NCI-H1436 treated with DMSO at 0.1 percent for 48 hours (cell line): ENCODE results near the gene NPR1.
"Not testable (repeated sequence)": the region's sequence is repeated elsewhere in the genome, so short reads cannot be mapped to it uniquely, and the experiment has no call there.

Experiments
- DNase-seq: peaks from one replicate; lab custom pipeline; 2025; lab: John Stamatoyannopoulos, UW

Gene NPR1

DNA sequence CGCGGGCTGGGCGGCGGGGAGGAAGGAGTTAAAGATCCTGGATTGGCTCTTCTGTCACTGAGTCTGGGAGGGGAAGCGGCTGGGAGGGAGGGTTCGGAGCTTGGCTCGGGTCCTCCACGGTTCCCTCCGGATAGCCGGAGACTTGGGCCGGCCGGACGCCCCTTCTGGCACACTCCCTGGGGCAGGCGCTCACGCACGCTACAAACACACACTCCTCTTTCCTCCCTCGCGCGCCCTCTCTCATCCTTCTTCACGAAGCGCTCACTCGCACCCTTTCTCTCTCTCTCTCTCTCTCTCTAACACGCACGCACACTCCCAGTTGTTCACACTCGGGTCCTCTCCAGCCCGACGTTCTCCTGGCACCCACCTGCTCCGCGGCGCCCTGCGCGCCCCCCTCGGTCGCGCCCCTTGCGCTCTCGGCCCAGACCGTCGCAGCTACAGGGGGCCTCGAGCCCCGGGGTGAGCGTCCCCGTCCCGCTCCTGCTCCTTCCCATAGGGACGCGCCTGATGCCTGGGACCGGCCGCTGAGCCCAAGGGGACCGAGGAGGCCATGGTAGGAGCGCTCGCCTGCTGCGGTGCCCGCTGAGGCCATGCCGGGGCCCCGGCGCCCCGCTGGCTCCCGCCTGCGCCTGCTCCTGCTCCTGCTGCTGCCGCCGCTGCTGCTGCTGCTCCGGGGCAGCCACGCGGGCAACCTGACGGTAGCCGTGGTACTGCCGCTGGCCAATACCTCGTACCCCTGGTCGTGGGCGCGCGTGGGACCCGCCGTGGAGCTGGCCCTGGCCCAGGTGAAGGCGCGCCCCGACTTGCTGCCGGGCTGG lies at the start of gene NPR1:
NPR1 (plus strand) TSS at position 170 of the 818 bp plus-strand sequence; CDS start at position 591, 421 bp downstream.
- no peak for DNase-seq

DNA sequence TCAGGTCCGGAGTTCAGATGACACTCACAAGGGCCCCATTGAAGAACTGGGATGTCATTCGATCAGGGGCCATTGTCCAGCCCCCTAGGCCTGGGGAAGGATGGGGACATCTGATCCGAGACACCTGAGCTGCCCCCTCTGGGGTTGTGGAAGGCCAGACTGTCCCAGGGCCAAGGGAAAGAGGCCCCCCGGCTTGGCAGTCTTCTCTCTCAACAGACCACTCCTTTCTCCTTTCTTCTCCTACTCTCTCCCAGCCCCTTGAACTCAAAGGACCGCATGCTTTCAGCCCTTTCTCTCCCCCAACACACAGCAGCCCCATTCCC lies 49.2 kb upstream of the NPR1 start:
- DNase-seq: no peak

DNA sequence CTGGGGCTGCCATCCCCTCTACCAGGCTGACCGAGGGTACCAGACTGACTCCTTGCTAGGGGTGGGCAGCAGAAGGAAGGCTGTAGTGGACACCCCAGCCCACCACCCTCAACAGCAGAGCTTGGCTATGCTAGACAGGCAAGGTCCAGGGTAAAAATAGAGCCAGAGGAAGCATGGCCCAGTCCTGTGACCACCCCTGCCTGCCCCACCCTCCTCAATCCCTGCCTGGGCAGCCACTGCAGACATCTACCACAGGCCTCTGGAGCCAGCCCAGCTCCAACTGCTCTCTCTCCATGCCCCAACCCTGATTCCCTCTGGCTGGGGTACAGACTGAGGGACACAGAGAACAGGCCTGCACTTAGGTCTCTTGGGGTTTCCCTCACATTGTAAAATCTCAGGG lies 48.5 kb upstream of the NPR1 start:
- DNase-seq: no peak

DNA sequence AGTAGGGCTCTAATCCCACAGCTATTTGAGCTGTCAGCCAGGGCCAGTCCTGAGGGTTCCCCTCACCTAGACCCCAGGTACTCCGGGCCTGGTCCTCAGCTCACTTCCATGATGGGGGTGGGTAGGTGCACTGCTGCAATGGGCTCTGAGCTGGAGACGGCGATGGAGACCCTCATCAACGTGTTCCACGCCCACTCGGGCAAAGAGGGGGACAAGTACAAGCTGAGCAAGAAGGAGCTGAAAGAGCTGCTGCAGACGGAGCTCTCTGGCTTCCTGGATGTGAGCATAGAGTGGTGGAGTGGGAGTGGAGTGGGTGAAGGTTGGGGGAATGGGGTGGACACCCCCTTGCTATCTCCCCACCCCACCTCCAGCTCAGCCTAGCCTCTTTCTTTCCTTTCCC lies 48.1 kb upstream of the NPR1 start:
- DNase-seq: no peak

DNA sequence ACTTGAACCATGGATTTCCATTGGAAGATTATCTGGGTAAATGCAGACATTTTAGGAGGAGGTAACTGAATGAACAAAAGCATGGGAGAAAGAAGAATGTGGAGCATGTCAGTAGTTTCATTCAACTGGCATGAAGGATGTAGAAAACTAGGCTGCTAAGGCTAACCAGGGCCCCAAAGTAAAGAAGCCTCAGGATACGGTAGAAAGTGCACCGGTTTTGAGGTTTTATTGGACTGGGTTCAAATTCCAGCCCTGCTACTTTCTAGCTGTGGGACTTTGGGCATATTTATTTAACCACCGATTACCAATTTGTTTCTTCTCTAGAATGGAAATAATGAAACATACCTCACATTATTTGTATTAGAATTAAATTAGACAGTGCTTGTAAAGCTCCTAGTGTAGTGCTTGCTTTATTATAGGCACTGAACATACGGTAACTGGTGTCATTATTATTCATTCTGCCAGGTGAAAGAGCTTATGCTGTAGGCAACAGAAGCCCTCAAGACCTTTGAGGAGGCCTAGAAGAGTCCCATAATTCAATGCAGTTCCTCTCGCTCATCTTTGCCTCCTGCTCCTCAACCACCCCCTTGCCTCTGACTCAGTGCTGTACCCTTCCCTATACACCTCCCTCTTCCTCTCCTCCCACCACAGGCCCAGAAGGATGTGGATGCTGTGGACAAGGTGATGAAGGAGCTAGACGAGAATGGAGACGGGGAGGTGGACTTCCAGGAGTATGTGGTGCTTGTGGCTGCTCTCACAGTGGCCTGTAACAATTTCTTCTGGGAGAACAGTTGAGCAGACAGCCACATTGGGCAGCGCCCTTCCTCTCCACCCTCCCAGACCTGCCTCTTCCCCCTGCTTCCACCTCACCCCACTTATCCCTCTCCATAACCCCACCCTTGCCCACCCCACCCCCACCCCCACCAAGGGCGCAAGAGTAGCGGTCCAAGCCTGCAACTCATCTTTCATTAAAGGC lies 47.2 kb upstream of the NPR1 start:
- no peak for DNase-seq

DNA sequence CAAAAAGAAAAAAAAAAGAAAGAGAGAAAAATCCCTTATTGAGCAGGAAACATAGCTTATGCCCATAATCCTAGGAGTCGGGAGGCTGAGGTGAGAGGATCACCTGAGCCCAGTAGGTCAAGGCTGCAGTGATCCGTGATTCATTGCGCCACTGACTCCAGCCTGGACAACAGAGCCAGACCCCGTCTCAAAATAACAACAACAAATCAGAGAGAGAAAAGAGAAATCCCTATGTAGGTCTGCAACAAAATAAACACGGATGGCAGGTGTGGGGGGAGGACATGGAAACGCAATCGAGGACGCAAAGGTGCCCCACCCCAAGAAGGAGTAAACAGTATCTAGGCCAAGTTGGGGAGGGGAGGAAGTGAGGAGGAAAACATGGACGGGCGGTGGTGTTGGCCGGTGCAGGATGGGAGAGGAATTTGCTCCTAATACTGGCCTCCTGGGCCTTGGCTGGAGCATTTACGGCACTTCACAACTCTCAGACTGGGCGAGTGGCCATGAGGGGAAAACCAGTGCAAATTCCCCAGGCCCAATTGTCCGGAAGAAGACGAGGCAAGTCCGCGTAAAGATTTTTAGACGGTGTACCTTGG lies 45.2 kb upstream of the NPR1 start:
- no peak for DNase-seq

DNA sequence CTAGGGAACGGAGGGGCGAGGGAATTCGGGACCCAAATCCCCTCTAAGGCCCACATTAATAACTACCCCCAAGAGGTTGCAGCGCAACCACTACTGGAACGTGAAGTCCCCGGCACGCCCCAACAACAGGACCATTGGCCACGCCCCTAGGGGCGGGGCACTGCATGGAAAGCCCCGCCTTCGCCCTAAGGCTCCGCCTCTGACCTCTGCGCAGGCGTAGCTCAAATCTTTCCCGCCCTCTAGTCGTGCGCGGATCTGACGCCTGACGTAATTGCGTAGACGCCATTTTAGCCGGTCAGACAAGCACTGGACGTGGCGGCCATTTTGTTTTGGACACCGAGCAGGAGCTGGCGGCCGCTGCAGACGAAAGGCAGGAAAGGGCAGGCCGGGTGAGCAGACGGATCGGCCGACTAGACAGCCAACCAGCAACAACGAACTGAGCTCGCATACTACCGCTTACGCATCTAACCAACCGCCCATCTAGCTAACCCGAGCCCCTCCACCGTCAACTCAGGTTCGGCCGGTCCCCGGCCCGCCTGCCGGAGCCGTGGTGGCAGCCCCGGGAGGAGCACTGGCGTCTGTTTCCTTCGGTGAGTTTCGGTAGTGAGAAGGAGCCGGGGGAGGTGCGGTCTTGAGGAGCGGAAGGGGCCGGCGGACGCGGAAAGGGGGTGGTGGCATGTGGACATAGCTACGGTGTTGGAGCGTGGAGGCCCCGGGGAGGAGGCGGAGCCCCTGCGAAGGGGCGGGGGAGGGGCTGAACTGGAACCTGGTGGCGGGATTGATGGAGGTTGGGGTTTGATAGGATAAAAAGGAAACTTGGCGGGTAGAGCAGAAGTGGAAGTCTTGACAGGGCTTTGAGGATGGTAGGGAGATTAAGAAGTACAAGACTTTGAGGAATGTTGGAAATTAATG lies 44.5 kb upstream of the NPR1 start, which contains the start of gene CHTOP:
CHTOP (plus strand) TSS at position 313 of the 912 bp plus-strand sequence. CDS start 2,523 bp downstream, outside the sequence.
- DNase-seq: peak; percentile 92

DNA sequence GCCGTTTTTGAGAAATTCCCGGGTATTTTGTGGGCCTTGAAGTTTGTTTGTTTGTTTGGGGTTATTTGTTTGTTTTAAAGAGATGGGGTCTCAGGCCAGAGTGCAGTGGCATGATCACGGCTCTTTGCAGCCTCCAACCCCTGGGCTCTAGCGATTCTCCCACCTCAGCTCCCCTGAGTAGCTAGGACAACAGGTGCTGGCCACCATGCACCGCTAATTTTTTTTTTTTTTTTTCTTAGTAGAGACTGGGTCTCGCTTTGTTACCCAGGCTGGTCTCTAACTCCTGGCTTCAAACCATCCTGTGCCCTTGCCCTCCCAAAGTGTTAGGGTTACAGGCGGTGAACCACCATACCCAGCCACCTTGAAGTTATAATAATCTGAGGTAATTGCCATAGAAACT lies 42.6 kb upstream of the NPR1 start:
- DNase-seq: no peak

DNA sequence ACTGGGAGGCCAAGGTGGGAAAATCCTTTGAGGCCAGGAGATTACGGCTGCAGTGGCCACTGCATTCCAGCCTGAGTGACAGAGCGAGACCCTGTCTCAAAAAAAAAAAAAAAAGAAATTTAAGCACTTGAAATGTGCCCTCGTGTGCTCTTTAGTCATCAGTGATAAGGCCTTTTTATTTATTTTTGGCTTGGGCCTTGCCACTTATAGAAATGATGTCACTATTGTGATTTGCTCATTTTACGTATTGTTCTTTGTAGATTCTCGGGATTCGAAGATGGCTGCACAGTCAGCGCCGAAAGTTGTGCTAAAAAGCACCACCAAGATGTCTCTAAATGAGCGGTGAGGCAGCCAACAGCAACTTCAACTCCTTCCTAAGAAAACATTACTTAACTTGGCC lies 42.2 kb upstream of the NPR1 start:
- DNase-seq: no peak

DNA sequence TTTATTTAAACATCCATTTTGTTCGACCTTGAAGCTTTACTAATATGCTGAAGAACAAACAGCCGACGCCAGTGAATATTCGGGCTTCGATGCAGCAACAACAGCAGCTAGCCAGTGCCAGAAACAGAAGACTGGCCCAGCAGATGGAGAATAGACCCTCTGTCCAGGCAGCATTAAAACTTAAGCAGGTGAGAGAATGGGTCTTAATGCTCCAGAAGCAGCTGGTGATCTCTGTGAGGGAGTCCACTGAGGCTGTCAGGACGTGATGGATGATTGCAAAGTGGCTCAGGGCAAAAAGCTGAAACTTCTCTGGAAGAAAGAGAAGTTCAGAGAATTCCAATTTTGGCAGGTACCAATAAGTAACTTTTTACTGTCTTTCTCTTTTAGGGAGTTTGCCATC lies 40.2 kb upstream of the NPR1 start:
- DNase-seq: no peak

DNA sequence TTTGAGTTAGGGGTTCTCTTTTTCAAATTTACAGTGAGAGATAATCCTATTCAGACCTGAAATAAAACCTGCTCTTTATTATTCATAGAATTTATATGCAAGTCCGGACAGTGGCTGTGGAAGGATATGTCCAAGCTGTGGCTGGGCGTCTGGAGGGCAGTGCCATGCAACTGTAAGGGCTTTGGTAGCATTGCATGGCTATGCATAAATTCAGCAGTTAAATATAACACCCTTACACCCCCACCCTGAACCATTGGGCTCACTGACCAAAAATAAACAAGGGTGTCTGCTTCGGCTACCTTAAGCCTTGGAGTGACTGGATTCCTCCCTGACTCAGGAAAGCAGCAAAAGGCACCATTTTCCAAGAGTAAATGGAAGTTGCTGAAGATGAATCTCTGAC lies 39.2 kb upstream of the NPR1 start:
- no peak for DNase-seq

DNA sequence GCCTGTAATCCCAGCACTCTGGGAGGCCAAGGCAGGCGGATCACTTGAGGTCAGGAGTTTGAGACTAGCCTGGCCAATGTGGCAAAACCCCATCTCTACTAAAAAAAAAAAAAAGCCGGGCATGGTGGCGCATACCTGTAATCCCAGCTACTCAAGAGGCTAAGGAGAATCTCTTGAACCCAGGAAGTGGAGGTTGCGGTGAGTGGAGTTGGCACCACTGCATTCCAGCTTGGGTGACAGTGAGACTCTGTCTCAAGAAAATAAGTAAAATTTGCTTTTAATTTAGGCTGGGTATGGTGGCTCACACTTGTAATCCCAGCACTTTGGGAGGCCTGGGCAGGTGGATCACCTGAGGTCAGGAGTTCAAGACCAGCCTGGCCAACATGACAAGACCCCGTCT lies 38.3 kb upstream of the NPR1 start:
- DNase-seq: not testable (repeated sequence)

DNA sequence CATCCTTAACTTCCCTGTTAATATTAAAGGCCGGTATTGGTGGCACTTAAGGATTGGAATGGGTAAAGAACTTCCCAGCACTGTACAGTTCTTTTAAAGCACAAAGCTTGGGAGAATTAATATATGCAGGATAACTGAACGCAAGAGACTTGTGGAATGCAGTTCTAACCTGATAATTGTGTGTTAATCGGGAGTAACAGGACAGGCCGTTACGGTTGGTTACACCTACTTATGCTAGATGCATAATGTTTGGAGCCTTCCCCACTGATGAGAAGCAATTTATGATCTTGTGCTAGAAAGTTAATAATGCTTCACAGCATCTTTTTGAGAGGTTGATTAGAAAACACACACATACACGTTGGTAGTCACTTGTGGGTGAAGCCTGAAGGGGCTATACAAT lies 37.6 kb upstream of the NPR1 start:
- no peak for DNase-seq

DNA sequence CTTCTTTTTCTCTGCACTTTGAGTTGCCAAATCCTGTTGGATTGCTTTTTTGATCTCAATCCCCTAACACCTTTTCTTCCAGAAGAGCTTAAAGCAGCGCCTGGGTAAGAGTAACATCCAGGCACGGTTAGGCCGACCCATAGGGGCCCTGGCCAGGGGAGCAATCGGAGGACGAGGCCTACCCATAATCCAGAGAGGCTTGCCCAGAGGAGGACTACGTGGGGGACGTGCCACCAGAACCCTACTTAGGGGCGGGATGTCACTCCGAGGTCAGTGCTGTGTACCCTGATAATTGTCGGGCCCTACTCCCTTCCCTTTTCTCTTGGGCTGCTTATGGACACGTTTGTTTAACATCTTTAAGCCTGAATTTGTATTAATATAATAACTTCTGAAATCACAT lies 36.3 kb upstream of the NPR1 start:
- DNase-seq: no peak

DNA sequence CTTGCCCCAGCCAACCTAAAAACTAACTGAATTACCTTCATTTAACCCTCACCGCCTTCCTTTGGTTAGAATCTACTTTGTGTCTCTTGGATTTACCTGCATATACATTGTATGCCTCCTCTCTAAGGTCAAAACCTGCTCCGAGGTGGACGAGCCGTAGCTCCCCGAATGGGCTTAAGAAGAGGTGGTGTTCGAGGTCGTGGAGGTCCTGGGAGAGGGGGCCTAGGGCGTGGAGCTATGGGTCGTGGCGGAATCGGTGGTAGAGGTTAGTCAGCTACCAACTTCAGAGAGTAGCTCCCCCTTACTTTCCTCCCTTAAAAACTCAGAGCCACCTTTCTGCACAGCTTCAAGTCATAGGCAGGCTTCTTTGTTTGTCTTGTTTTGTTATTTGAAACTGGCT lies 35.4 kb upstream of the NPR1 start:
- no peak for DNase-seq

DNA sequence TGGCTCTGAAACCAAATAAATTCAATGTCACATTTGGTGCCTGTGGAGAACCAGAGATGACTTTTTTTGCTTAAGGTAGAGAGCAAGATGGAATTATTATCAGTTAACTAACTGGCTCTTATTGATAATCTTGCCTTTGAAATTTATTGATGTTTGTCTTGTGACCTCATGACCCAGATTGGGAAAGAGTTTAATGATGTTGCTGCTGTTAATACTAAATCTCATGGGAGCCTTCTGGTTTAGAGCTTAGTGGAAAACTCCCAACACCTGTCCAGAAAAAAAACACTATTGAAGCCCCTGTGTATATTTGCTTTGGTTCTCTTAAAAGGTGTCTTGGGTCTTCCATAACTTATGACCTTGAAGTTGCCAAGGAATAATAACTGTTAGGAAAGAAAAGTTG lies 34.7 kb upstream of the NPR1 start:
- DNase-seq: no peak

DNA sequence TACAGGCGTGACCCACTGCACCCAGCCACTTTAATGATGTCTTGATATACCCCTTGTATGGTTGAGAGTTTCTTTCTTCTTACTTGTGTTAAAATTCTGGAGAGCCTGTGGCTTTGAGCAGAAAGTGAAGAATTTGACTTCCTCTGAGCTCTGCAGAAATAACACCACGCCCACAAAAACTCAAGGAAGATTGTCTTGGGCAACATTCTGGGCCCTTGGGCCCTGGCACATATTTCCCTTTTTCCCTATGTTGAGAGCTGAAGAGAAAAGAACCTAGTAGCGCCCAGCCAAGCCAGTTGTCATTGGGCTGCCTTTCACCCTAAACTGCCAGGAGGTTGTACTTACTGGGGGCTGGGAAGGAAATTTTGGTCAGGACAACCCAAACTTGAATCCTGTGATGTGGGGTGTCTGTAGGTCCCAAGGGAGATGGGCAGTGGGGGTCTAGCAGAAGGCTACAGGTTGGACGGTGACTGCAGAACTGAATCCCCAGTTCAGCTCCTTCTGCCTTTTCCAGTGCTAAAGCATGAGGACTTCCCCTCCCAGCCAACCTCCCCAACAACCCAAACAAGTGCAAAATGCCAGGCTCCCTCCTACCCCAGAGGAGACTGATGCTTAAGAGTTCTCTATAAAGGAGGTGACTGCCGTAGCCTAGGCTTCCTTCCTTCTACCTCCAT lies 31.7 kb upstream of the NPR1 start:
- DNase-seq: no peak

DNA sequence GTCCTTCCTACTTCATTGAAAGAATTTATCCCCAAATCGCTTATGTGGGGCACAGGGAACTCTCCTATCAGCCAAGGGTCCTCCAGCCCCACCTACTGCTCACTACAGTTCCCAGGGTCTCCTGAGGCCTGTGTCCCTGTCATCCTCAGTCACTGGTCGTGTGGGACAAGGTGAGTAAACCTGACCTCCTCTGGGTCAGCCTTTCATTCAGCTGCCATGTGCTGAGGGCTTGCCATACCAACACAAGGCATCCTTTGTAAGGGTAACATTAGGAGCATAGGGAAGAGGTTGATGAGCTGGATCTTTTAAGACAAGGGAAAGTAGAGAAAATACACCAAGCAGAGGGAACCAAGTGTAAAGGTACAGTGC lies 31.2 kb upstream of the NPR1 start:
- no peak for DNase-seq

DNA sequence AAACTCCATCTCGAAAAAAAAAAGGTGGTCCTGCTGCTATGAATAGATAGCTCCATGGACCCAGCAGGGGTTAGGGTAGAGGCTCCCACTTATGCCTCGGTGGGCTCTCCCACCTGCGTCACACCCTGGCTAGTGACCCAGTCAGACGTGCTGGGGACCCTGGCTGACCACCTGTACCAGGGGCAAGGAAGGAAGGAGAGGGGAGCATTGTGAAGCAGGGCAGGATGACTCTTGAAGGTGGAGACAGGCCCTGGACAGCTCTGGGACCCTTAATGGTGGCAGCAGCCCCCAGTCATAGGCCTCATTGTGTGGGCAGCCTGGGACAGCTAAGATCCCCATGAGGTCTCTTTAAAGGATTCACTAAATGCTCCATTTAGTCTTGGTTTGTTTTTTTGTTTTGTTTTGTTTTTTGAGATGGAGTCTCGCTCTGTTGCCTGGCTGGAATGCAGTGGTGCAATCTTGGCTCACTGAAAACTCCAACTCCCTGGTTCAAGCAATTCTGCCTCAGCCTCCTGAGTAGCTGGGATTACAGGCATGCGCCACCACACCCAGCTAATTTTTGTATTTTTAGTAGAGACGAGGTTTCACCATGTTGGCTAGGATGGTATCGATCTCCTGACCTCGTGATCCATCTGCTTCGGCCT lies 30.4 kb upstream of the NPR1 start:
- DNase-seq: no peak

DNA sequence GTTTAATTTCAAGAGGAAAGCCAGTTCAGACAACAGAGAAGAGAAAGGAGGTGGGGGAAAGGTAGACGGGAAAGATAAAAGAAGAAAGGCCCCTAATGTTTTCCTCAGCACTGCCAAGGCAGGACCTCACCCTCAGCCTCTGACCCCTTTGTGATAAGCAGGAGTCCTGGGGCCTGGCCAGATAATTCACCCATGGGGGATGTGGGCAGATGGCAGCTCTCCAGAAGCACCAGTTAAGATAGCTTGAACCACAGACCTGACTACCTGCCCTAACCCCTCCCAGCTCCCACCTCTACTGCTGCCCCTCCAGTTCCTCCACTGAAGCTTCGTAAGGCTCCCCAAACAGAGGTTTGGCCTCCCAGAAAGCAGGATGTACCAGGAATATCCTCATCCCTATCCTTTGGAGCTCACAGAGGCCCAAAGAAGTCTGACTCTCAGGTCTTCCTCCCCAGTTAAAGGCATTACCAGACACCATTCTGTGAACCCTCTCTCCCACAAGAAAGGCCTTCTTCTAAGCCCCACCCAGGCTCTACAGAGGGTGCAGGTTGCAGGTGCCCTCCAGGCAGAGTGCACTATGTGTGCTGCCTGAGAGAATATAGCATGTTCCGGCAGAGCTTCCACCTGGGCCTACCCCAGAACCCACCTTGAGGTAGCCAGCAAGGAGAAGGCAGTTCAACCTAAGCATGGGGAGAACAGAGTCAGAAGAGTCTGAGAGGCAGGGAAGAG lies 29.2 kb upstream of the NPR1 start:
- DNase-seq: no peak
